Fibroblast of mammary gland (primary cell): ENCODE data around the gene PTPRM.

Experiments
- DNase-seq: peaks from one replicate; pipeline ENCODE4 v3.0.0-alpha.2; 2010; ENCODE audit warnings: low read depth
- H3K4me3 ChIP-seq: 2 replicates; pipeline ENCODE4 v1.5.1; 2011; ENCODE audit warnings: low read depth, mild to moderate bottlenecking, low read length, moderate library complexity; ENCODE audit not compliant: control insufficient read depth
- TF ChIP-seq, protein P1 (sequence below): conservative IDR thresholded peaks from 2 replicates; pipeline ENCODE4 v1.5.1; 2011; ENCODE audit warnings: low read depth, low read length, inconsistent platforms; ENCODE audit not compliant: control insufficient read depth, insufficient read depth

Gene PTPRM

DNA sequence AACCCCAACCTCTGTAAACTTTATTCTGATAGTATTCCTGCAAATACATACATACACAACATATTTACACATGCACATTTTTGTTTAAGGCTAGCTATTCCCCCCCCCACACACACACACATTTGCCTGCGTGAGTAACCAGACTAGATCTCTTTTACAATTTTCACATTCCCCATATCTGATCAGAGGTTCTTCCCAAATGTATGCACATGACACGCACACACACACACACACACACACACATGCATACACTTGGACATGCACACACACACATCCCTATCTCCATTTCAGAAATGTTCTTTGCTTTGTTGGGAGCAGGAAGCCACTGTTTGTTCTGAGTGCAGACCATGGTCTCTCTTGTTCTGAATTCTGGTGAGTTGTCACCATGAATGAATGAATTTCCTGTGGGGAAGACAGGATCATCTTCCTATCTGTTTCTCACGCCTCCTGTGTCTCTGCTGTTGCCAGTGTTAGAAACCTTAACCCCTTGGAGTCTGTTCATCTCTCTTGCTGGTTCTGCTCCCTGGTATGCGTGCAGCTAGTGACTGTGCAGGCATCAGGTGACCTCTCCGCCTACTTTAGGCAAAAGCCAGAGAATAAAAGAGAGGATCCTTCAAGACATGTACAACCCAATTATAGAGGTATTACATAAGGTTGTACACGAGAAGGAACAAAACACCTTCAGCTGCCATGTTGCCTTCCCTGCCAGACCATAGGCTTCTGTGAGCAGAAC, 791.1 kb downstream of the PTPRM start:
- DNase-seq = no peak
- H3K4me3 ChIP-seq = no peak overlapping the region
- TF ChIP-seq, protein P1, sequence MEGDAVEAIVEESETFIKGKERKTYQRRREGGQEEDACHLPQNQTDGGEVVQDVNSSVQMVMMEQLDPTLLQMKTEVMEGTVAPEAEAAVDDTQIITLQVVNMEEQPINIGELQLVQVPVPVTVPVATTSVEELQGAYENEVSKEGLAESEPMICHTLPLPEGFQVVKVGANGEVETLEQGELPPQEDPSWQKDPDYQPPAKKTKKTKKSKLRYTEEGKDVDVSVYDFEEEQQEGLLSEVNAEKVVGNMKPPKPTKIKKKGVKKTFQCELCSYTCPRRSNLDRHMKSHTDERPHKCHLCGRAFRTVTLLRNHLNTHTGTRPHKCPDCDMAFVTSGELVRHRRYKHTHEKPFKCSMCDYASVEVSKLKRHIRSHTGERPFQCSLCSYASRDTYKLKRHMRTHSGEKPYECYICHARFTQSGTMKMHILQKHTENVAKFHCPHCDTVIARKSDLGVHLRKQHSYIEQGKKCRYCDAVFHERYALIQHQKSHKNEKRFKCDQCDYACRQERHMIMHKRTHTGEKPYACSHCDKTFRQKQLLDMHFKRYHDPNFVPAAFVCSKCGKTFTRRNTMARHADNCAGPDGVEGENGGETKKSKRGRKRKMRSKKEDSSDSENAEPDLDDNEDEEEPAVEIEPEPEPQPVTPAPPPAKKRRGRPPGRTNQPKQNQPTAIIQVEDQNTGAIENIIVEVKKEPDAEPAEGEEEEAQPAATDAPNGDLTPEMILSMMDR = no peak

DNA sequence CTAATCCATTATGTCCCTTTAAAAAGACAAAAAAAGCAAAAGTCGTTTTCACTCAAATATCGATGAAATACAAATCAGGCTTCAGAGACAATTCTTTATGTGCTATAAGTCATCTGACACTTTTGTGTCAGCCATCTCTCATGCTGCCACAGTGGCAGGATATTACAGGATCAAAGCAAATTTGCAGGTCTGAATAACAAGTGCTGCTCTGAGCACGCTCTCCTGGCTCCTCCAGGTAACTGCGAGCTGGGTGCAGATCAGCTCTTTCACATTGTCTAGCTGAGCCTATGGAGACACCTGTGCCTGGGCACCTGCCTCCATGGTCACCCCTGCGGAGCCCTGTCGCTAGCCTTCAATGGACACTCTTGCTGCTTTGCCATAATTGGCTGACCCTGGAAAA, 792.0 kb downstream of the PTPRM start:
- no peak overlapping the region for H3K4me3 ChIP-seq
- no peak for DNase-seq
- TF ChIP-seq, protein P1 = no peak

DNA sequence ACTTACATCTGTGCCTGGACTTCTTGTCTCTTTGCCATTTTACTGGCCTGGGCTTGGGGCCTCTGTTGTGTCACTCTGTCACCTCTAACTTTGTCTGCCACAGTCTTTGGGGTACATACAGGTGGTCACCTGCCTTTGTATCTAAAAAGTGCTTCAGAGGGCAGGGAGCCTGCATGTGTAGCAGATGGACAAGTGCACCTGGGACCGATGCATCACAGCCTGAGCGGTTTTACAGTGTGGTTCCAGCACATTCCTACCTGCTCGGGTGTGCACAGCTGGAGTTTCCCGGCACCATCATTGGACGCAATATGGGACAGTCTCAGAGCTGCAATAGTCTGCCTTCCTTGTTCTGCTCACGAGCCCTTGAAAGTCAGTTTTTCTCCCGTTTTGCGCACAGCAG, 792.4 kb downstream of the PTPRM start:
- no peak for DNase-seq
- TF ChIP-seq, protein P1 = no peak
- no peak overlapping the region for H3K4me3 ChIP-seq

DNA sequence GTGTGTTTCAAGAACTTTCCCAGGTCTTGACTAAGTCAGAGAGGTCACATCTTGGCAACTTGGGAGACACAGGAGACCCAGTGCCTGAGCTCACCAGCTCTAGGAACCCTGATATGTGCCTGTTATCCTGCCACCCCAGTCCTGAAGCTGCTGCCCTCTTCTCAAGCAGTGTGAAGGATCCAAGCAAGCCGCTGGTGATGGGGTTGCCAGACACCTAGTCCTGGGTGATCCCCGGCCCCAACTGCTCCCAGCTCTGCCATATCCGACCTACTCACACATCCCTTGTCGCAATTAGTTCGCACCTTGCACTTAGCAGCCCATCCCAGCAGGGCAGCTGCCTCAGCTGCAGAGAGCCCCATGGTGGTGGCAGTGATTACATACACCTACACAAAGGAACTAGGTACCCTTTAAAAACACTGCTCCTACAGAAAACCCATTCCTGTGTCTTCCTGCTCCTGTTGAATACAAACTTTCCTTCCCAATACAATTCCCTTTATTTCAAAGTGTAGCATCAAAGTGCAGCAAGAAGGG, 794.9 kb downstream of the PTPRM start:
- TF ChIP-seq, protein P1 = no peak
- no peak for DNase-seq
- H3K4me3 ChIP-seq = no peak overlapping the region

DNA sequence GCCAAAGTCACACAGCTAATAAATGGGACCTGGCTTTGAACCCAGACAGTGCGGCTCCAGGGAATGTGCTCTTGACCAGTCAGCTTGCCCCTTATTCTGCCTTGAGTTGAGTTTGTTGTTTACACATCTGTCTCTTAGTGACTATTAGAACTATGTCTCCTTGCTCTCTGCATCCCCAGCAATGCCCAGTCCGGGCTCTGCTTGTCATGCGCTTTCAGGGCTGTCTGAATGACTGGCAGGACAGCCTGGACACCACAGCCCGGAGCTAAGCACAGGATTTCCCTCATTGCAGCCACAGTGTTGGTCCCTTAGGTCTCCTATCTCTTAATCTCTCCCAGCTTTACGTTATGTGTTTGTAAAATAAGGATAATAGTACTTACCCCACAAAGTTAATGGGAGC, 795.7 kb downstream of the PTPRM start:
- no peak for DNase-seq
- TF ChIP-seq, protein P1 = no peak
- H3K4me3 ChIP-seq = no peak overlapping the region

DNA sequence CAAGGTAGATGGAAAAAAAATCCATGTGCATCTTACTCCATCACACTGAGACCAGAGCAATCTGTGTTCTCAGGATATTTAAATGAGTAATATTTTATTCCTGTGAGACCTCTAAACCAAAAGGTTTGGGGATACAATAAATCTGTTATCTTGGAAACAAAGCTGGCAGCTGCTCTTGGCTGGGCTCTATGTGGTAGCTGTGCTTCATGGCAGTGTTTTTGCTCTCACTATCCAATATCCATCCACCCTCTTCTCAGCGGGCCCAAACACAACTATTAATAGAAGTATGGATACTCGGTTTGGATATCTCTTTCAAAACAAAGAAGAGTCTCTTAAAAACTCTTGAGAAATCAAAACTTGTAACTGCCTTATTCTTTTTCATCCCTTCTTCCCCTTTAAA, 797.3 kb downstream of the PTPRM start:
- no peak overlapping the region for H3K4me3 ChIP-seq
- TF ChIP-seq, protein P1 = no peak
- no peak for DNase-seq
